NCI-H524 treated with DMSO at 0.1 percent for 48 hours (cell line): ENCODE data around the gene GBF1.

Source experiments
- DNase-seq: peaks from one replicate; lab custom pipeline; 2025; lab: John Stamatoyannopoulos, UW

GBF1 gene

DNA sequence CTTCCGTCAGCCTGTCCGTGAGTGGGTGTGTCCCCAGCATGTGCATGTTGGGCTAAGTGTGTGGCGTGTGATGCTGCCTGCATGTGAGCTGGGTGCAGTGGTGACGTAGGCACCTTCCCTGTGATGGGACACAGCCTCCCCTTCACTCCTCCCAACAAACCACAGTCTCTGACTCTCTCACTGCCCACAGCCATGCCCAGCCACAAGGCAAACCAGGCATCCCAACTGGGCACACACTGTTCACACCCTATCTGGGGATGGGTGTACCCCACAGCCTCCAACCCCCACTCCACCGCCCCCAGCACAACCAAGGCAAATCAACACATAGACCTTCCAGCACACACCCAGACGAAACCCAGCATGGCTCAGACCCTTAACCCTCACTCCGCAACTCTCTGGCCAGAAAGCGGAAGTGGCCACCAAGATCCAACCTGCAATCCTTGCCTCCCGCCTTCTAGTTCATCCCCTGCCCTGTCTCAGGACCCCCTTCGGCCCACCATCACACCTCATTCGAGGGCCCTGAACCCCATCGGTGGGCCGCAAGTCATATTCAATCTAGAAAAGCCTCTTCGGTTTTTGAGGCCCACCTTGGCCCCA, 162.9 kb downstream of the GBF1 start:
- no peak for DNase-seq

DNA sequence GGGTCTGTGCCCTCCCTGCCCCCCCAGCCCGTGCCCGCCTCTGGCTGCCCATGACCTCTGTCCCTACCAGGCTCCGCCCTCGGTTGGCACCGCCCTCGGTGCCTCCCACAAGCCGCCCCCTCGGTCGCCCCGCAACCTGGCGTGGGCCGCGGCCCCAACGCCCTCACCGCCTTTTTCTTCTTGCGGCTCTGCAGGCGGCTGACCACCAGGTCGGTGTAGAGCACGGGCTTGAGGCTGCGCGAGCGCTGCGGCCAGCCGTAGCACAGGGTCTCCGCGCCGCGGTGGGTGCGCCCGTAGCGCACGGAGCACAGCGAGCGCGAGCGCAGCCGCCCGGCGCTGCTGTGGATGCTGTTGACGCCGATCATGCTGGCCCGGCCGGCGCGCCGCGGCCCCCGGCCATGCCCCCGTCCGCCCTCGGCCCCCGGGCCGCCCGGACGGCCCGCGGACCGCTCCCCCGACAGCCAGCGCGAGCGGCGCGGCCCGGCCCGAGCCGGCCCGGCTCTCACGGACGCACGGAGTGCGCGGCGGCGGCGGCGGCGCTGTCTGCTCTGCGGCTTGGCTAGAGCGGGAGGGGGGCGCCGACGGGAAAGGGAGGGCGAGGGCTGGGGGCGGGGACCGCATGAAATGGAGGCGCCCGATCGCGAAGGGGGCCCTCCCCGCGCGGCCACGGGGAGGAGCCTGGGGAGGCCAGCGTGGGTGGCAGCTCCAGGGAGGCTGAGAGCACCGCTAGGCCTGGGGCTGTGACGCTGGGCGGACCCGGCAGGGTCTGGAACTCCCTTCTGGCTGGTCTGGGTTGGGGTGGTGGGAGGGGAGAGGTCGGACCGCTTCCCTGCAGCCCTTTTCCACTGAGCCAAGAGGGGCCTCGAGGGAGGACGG, 163.6 kb downstream of the GBF1 start:
- no peak for DNase-seq

DNA sequence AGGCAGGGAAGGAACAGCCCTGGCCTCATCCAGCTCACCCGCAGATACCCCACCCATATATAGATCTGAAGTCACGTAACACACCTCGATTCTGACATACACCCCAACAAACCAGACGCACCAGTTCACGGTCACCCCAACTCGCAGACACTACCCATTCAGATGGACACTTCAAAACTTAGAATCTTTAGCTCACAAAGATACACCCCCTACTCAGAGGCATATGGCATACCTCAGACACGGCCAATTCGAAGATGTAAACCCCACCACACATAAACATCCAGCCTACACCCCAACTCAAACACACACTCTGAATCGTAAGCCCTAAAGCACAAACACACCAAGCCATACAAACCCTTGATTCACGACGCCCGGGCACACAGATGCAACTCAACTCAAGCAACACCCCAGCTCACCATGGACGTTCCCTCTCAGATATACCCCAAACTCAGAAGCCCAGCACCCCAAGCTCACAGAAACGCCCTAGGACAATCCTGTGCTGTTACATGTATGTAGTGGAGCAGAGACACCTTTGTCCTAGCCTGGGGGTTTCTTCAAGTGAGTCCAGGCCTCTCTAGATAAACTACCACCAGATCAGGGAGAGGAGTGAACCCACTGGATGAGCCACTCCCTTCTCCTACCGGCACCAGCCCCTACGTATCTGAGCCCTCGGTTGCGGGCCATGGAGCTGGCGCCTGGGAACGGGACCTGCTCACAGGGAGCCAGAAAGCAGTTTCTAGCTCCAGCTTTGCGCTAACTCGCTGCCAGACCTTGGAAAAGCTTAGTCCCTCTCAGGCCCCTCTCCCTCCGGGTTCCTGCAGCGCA, 164.5 kb downstream of the GBF1 start:
- DNase-seq = no peak

DNA sequence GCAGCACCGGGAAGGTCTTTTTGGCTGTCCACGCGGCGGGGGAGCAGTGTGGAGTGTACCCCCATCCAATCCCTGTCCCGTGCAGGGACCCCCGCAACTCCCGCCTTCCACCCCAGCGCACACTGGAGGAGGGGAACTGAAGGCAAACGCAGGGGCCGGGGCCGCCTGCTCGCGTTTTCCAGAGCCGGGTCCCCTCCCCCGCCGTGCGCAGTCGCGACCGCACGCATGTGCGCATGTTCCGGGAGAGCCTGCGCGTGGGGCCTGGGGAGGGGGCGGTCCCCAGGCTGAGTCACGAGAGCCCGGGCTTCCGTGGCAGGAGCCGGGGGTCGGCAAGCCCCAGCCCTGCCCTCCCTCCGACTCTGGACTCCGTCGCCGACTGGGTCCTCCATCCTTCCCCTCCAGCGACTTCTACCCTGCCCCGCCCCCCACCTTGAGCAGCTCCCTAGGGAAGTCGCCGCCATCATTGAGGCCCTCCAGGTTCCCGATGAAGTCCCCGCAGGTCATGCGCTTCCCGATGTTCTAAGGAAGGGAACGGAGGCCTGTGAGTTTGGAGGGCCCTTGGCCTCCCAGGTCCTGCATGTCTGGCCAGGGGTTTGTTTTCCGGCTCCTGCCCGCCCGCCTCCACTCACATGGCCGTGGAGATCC, 165.2 kb downstream of the GBF1 start:
- DNase-seq = no peak

DNA sequence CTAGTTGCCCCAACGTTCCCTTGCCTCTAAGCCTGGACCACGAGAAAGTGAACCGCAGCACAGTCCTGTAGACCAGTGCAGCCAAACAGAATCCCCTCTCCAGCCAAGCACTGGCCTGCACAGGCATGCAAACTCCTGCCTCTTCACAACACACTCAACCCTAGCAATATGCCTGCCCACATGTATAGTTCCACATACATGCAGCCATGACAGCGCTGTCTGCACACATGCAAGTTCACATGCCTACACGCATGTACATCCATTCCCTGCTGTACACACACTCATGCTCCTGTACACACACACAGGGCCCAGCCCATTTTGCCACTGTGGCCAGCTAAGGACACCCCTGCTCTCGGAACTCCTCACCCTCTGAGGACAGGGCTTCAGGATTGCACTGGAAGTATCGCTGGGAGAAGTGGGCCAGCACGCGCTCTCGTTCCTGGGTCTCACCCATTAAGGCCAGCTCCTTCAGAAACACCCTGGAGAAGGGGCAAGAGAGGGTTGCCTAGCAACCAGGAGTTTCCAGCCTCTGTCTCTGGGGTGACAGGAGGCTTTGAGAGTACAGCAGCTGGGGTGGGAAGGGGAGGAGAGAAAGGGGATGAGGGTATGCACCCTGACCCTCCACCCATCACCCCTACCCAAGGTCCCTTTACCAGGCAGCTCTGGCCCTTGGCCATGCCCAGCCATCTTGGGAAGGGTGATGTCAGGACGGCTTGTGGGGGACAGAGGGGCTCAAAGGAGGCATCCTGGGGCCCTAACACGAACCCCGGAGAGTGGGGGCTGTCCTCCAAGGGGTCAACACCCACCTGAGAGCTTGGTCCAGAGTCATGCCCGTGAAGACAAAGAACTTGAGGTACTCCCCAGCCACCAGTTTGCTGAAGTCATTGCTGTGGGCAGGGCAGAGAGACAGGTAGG, 166.3 kb downstream of the GBF1 start:
- no peak for DNase-seq

DNA sequence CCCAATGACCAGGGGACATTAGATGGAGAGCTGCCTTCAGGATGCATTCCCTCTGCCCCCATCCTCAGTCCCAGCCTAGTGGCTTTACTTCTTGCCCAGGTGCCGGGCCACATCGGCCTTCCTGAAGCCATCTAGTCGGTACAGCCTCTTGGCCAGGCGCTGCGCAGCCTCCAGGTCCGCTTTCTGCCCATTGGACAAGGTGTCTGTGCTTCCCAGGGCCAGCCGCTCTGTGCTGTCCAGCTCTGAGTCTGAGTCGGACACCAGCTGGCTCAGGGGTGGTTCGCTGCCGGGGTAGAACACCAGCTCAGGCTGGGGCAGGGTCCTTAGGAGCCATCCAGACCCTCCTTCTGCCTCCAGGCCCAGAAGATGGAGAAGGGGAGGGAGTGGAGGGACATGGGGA, 167.0 kb downstream of the GBF1 start:
- DNase-seq = no peak

DNA sequence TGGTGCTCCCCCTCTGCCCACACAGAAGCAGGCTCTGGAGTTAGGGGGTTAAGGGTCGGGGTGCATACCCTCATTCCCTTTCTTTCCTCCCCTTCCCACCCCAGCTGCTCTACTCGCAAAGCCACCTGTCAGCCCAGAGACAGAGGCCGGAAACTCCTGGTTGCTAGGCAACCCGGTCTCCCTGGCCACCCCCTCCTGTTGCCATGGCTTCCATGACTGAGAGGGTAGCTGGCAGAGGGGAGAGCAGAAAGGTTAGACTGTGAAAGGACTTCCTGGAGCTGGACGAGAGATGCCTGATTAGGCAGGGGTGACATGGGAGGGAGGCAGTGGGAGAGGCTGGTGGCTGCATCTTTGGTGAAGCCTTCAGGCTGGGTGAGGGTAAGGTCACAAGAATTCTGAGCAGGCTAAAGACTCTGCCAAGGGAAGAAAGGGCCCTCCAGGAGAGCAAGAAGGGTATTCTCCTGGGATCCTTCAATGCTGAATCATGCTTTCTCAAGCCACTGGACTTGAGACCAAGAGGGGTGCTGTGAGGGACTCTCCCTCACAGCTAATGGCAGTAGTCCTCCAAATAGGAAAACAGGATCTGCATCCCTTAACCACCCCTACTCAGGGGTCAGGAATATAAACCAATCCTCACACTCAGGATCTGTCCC, 167.8 kb downstream of the GBF1 start:
- no peak for DNase-seq

DNA sequence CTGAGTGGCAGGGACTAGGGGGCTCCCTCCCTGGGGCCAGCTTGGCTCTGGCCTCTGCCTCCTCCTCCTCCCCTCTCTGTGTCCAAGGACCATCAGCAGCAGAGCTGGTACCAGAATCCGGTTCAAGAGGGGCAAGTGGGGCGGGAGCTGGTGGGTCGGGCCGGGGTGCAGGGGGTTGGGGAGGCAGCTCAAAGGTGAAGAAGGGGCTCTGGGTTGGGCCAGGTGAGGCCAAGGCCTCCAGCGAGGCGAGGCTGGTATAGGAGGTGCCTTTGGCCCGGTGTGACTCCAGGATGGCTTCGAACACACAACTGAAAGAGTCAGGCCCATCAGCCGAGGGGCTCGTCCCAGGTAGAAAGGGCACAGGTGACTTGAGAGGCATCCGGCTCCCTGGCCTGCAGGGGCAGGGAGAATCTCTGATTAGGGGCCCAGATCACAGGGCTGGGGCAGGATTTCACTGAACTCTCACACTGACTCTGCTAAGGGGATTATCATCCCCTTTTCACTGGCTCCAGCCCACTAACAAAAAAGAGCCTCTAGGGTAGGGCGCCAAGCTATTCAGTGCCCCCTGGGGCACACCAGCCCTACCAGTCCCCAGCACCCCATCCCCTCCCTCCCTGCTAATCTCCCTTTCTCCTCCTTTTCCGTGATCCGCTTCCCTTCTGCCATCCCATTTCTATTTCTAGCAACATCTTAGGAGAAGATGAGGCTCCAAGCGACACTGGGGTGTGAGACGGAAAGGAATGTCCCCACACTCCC, 168.7 kb downstream of the GBF1 start:
- DNase-seq = no peak

DNA sequence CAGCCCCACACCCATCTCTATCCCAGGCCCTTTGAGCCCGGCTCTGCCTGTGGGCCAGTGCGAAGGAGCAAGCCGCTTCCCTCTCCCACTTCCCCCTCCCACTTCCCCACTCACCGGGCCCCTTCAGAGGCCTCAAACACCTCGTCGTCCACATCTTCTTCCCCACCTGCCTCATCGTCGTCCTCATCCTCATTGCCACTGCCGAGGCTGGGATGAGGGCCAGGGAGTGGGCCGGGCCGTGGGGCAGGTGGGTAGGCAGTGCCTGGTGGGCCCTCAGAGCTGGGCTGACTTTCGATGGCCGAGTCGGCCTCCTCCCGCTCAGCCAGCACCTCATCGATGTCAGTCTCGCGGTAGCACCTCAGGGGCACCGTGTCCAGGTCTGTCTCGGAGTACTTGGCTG, 169.4 kb downstream of the GBF1 start:
- no peak for DNase-seq

DNA sequence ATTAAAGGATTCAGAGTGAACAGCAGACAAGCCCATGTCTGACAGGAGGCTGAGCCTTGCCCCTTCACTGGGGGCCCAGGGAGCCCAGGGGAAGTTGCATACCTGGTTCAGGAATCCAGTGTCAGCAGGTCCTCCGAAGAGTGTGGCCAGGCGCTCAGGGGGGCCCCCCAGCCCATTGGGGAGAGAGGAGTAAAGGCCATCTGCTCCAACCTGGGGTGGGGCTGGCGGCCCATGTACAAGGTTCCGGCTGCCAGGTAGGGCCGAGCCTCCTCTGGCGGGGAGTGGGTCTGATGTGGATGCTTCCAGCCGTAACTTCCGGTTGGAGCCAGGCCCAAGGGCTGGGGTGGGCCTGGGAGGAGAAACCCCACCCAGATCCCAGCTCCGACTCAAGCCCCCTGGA, 171.0 kb downstream of the GBF1 start:
- no peak for DNase-seq

DNA sequence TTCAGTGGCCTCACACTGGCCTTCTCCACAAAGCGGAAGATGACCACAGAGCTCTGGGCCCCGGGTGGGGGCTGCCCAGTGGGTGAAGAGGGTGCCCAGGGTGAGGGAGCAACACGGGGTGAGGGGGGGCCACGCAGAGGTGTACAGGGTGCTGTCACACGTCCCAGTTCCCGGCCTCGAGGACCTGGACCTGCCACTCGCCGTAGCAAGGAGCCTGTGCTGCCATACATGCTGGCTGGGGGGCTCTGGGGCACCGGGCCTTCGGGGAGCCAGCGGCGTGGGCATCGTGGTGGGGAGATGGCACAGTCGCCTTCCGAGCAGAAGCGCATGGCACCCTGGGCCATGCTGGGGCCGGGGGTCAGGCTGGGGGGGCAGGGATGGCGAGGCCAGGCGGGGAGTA, 171.4 kb downstream of the GBF1 start:
- no peak for DNase-seq

DNA sequence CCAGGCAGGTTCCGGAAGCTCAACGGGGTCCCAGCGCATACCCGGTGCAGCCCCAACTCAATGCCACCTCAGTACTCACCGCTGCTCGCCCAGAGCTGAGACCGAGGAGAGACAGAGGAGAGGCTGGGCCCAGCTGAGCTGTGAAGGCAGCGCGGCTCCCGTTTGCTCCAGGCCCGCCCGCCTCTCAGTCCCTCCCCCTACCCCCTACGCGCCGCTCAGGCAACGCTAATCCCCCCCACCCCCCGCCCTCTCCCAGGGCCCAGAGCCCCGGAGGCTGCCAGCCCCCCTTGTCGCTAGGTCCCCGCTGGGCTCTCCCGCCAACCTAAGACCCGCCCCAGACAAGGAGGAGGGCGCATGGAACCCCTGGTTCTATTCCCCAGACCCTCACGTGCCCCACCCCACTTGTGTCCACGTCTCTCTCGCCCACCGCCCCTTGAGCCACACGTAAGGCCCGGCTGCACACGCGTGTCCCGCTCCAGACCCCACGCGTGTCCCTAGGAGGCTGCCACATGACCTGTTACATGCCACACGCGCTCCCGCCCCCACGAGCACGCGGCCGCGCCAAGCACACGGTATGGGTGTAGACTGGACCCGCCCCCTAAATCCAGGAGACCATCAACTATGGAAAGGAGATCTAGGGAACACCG, 173.4 kb downstream of the GBF1 start, which contains the start of gene PSD:
Gene PSD (minus strand): TSS at position 164 of the 647 bp plus-strand sequence. CDS start 1,747 bp downstream, outside the sequence.
- peak; percentile 33 for DNase-seq

DNA sequence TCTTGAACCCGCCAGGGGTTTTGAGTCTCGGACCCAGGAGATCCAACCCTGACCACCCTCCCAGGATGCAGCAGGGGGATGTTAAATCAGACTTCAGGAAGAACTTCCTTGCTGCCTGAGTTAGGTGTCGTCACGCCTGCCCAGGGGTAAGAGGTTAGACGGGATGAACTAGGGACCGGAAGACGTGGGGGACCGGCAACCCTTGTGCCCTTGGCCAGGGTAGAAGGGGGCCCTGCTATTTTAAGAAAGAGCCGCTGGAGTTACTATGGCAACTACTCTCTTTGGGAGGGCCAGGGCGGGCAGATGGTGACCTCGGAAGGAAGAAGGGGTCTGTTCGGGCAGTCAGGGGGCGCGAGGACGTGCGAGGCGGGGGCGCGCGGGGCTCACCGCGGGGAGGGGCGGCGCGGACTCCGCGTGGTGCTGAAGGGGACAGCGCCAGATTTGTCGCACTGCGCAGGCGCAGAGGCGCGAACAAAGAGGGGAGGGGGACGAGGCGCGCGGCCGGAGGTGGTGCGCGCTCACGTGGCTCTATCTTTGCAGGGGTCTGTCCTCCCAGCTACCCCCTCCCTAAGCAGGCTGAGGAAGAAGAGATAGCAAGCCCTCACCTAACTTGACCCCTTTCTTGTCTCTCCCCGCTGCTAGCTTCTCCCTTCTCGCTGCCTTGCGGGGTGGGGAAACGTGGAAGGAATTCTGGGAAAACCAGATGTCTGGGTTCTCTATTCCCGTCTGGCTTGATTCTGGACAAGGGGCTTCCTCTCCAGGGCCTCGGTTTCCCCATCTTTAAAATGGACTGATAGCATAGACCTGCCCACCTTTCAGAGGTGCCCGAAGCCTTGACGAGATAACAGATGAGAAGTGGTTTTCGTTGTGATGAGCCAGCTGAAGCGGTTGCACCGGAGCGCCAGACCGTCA, 174.2 kb downstream of the GBF1 start:
- peak; percentile 22 for DNase-seq

DNA sequence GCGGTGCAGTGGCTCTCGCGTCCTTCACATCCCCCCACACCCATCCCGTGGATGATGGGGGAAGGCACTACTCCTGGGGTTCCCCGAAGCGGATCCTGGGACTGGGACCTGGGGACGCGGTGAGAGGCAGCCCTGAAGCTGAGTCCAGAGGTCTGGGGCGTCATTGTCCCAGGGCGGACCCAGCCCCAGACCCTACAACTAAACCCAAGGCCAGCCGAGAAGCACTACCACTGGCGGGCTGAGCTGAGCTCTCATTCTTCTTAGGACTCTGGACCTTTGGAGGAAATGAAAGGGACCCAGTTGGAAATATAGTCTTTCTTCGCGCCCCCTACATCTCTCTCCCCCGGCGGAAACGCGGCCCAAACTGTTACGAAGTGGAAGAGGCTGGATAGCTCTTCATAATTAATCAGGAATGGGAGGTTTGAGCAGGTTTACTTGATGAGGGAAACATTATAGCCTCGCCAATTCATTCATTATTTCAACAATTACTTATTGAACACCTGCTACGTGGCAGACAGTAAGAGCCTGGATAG, 174.9 kb downstream of the GBF1 start:
- no peak for DNase-seq

DNA sequence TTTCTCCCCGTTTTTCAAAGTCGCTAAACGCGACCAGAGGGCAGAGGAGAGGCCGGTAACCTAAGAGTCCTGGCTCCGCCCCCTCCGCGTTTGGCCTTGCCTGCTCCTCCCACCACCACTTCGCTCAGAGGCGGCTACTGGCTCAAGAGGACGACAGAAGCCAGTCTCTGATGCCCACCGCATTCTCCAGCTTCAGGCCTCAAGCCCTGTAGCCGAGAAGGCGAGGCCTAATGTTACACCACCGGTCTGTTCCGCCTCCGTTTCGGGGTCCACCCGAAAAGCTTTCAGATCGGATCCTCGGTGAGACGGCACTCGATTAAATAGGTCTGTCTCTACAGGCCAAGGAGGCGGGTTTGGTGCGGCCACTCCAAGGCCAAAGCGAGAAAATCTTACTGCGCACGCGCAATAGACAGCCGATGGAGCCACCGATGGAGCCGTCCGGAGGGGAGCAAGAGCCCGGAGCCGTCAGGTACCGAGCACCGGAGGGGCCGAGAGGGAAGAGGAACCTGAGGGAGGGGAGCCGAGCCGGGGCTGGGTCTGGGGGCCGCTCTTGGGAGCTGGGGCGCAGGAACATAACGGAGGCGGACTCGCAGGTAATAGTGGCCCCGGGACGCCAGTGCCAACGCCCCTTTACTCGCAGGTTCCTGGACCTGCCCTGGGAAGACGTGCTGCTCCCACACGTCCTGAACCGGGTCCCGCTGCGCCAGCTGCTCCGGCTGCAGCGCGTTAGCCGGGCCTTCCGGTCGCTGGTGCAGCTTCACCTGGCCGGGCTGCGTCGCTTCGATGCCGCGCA, 175.6 kb downstream of the GBF1 start, which contains the start of gene FBXL15:
Gene FBXL15 (plus strand): TSS at position 123 of the 793 bp plus-strand sequence. CDS start 294 bp downstream, at position 417.
- peak; percentile 52 for DNase-seq

DNA sequence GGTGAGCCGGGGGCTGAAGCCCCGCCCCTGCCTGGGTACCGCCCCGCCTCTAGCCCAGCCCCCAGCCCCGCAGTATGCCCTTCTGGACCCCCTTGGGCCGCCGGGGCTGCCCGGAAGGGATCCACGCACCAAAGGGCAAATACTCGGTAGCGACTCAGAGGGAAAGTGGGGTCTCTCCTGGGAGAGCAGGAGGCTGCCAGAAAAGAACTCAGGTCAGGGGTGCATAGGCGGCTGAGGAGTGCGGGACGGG, 176.1 kb downstream of the GBF1 start:
- no peak for DNase-seq
